IMR-90 (cell line): ENCODE data around the gene DCP1A. TPM values are rescaled to one million over a fixed set of nuclear protein-coding genes. Genes with fewer than 3 reads are reported as not detected.

ENCODE experiments used
- ATAC-seq: fragments of 200-7000 bp; cut with Tn5 transposase; 2 replicates; pipeline ENCODE4 v1.9.1; 2020; ENCODE audit warnings: low read depth, mild to moderate bottlenecking, moderate library complexity
- BruUV-seq: library from RNA; stranded (reverse); fragments of 400-500 nt; replicated peaks from 2 replicates; lab custom pipeline; 2021; lab: Mats Ljungman, UMichigan
- CTCF ChIA-PET: fragments of 300-600 bp; formaldehyde crosslinking; extraction: SDS; loops from one replicate; lab custom pipeline; 2021; ENCODE audit warnings: antibody characterized with exemption; lab: Yijun Ruan, JAX
- POLR2A ChIA-PET: fragments of 300-600 bp; sonication (Branson Sonifier 250); formaldehyde crosslinking; loops from one replicate; lab custom pipeline; 2022; ENCODE audit warnings: antibody characterized with exemption; ENCODE audit not compliant: unreplicated experiment; lab: Charles Lee
- DNase-seq: peaks from one replicate; pipeline ENCODE4 v3.0.0; 2013
- H2AFZ ChIP-seq: replicated peaks from 2 replicates; pipeline ENCODE3; 2013; ENCODE audit warnings: low read length, mild to moderate bottlenecking; ENCODE audit not compliant: poor library complexity
- H2AK5ac ChIP-seq: 2 replicates; pipeline ENCODE4 v1.6.1; 2013; ENCODE audit warnings: low read depth, low read length, inconsistent platforms
- H2AK9ac ChIP-seq: replicated peaks from 2 replicates; pipeline ENCODE3; 2013; ENCODE audit warnings: mild to moderate bottlenecking, low read depth, low read length, moderate library complexity; ENCODE audit not compliant: poor library complexity
- H2BK120ac ChIP-seq: 2 replicates; pipeline ENCODE4 v1.6.1; 2013; ENCODE audit warnings: low read depth, low read length, inconsistent platforms
- H2BK15ac ChIP-seq: 3 replicates; pipeline ENCODE4 v1.6.1; 2013; ENCODE audit warnings: low read depth, low read length, inconsistent platforms
- H2BK20ac ChIP-seq: 2 replicates; pipeline ENCODE4 v1.6.1; 2013; ENCODE audit warnings: low read depth, mild to moderate bottlenecking, inconsistent platforms, low read length, moderate library complexity
- H2BK5ac ChIP-seq: 2 replicates; pipeline ENCODE4 v1.6.1; 2013; ENCODE audit warnings: mild to moderate bottlenecking, low read depth, low read length, inconsistent platforms; ENCODE audit not compliant: poor library complexity, severe bottlenecking
- H3K14ac ChIP-seq: replicated peaks from 2 replicates; pipeline ENCODE4 v1.6.1; 2013; ENCODE audit warnings: low read depth, low read length, inconsistent platforms
- H3K18ac ChIP-seq: 2 replicates; pipeline ENCODE4 v1.6.1; 2013; ENCODE audit warnings: low read depth, low read length, control low read depth
- H3K23ac ChIP-seq: 2 replicates; pipeline ENCODE4 v1.6.1; 2013; ENCODE audit warnings: low read depth, low read length, inconsistent platforms
- H3K27ac ChIP-seq: 2 replicates; pipeline ENCODE4 v1.5.1; 2013; ENCODE audit warnings: mild to moderate bottlenecking, control low read depth, low read length; ENCODE audit not compliant: insufficient read depth
- H3K27me3 ChIP-seq: 2 replicates; pipeline ENCODE4 v1.6.1; 2013; ENCODE audit warnings: low read length; ENCODE audit not compliant: control insufficient read depth, insufficient read depth
- H3K36me3 ChIP-seq: 2 replicates; pipeline ENCODE4 v1.6.1; 2013; ENCODE audit warnings: low read length, mixed read lengths; ENCODE audit not compliant: control insufficient read depth, insufficient read depth
- H3K4ac ChIP-seq: 2 replicates; pipeline ENCODE4 v1.6.1; 2013; ENCODE audit warnings: low read depth, low read length, inconsistent platforms
- H3K4me1 ChIP-seq: 2 replicates; pipeline ENCODE4 v1.6.1; 2013; ENCODE audit warnings: low read length, mixed read lengths; ENCODE audit not compliant: control insufficient read depth, insufficient read depth
- H3K4me2 ChIP-seq: 2 replicates; pipeline ENCODE4 v1.6.1; 2013; ENCODE audit warnings: low read depth, mild to moderate bottlenecking, control low read depth, low read length, moderate library complexity
- H3K4me3 ChIP-seq: 2 replicates; pipeline ENCODE4 v1.5.1; 2013; ENCODE audit warnings: low read depth, mild to moderate bottlenecking, control low read depth, low read length, moderate library complexity; ENCODE audit not compliant: insufficient read depth
- H3K56ac ChIP-seq: 2 replicates; pipeline ENCODE4 v1.6.1; 2013; ENCODE audit warnings: low read length, inconsistent platforms; ENCODE audit not compliant: insufficient read depth; ENCODE audit errors: extremely low read depth
- H3K79me1 ChIP-seq, 2 experiments: 2 replicates each; pipeline ENCODE4 v1.6.1; 2013; ENCODE audit warnings: low read length in 2 of 2, inconsistent platforms in 1 of 2, low read depth in 1 of 2
- H3K9ac ChIP-seq: 2 replicates; pipeline ENCODE4 v1.6.1; 2013; ENCODE audit warnings: low read depth, low read length, control low read depth
- H3K9me1 ChIP-seq: 2 replicates; pipeline ENCODE4 v1.6.1; 2013; ENCODE audit warnings: low read length, inconsistent platforms; ENCODE audit not compliant: insufficient read depth
- H3K9me3 ChIP-seq: 2 replicates; pipeline ENCODE4 v1.6.1; 2013; ENCODE audit warnings: low read length; ENCODE audit not compliant: control insufficient read depth, insufficient read depth
- H4K20me1 ChIP-seq: 2 replicates; pipeline ENCODE4 v1.6.1; 2013; ENCODE audit warnings: low read length, inconsistent platforms; ENCODE audit not compliant: insufficient read depth
- H4K5ac ChIP-seq: 2 replicates; pipeline ENCODE4 v1.6.1; 2013; ENCODE audit warnings: mild to moderate bottlenecking, low read depth, low read length, control low read depth
- H4K8ac ChIP-seq, 2 experiments: 2 replicates each; pipeline ENCODE4 v1.6.1; 2013; ENCODE audit warnings: low read depth in 2 of 2, low read length in 2 of 2, control low read depth in 1 of 2, inconsistent platforms in 1 of 2
- H4K91ac ChIP-seq: 2 replicates; pipeline ENCODE4 v1.6.1; 2013; ENCODE audit warnings: low read depth, low read length, inconsistent platforms; ENCODE audit not compliant: insufficient read depth
- WGBS, 2 experiments: methylation state at CpG; one replicate each; pipeline versions ENCODE4 v1.1.5 to v1.1.7; 2013; ENCODE audit warnings: missing lambda C conversion rate in 2 of 2; ENCODE audit not compliant: insufficient read length in 1 of 2; ENCODE audit errors: extremely low coverage in 2 of 2; 5-methylcytosine and 5-hydroxymethylcytosine counted together
- dilution Hi-C: fragments of 300-500 bp; cut with HindIII; formaldehyde crosslinking; loops from one replicate; pipeline ENCODE4 v1.14.3; 2018; ENCODE audit warnings: low sequenced_read_pairs; ENCODE audit not compliant: unreplicated experiment
- in situ Hi-C: fragments of 300-500 bp; cut with MboI; formaldehyde crosslinking; loops from 3 replicates; pipeline ENCODE4 v1.14.3; 2019; ENCODE audit warnings: low sequenced_read_pairs, inconsistent platforms, mixed read lengths
- intact Hi-C: fragments of 100-400 bp; cut with micrococcal nuclease; formaldehyde crosslinking; loops from 2 replicates; pipeline ENCODE4 v1.10.0; 2022
- polyA plus RNA-seq, 3 experiments: library from polyadenylated mRNA; depleted of rRNA; stranded (reverse); fragments of >200 nt; gene quantifications; 2 replicates each; pipeline ENCODE4 v1.2.3, GENCODE V29; 2012; ENCODE audit warnings: low replicate concordance in 1 of 3
- total RNA-seq: library from RNA; depleted of rRNA; stranded (reverse); fragments of >200 nt; gene quantifications from 2 replicates; pipeline ENCODE4 v1.2.3, GENCODE V29; 2012
- TF ChIP-seq, protein P1 (sequence below): conservative IDR thresholded peaks from 2 replicates; pipeline ENCODE4 v1.5.1; 2012; ENCODE audit warnings: mild to moderate bottlenecking, low read depth, low read length, improper control_type of control experiment

Gene DCP1A
- total and polyA plus RNA-seq, 2 of the 4 experiments (the other 2 are of a cell fraction), result 13.2 to 30.1 TPM

GRCh38 chr3:53244271-53244670 is 103.1 kb downstream of the DCP1A start:
- intact Hi-C loops, result no loop called here
- no peak overlapping the region for H3K9ac ChIP-seq
- POLR2A ChIA-PET, result no interaction called here
- H3K4ac ChIP-seq, result no peak overlapping the region
- H2BK15ac ChIP-seq, result no peak overlapping the region
- peaks cover 18% of the 10 kb centered on the region for H3K4me1 ChIP-seq
- H2AFZ ChIP-seq, result no peak overlapping the region
- no peak overlapping the region for H2BK5ac ChIP-seq
- H3K14ac ChIP-seq, result no peak overlapping the region; the same call in 1 of the 2 replicates
- WGBS, 2 experiments, result no CpG with 5 or more reads among the region's 8 CpGs
- no peak overlapping the region for H3K4me3 ChIP-seq
- peaks cover 10 to 67% of the 10 kb centered on the region in 2 experiments; a peak in 3 of 4 replicates for H3K79me1 ChIP-seq
- in situ Hi-C loops, result no loop called here
- peaks cover 44% of the 10 kb centered on the region for H3K36me3 ChIP-seq
- CTCF ChIA-PET, result no interaction called here
- H4K91ac ChIP-seq, result no peak overlapping the region
- peaks cover 93% of the 10 kb centered on the region for H4K20me1 ChIP-seq
- peak overlapping the region; percentile 51 for H3K23ac ChIP-seq
- H2BK120ac ChIP-seq, result no peak overlapping the region
- H4K5ac ChIP-seq, result no peak overlapping the region
- no peak overlapping the region for H2BK20ac ChIP-seq
- dilution Hi-C loops, result no loop called here
- no peak overlapping the region; the same call in 1 of the 2 replicates for H2AK5ac ChIP-seq
- BruUV-seq, result no TSS peak
- H4K8ac ChIP-seq, result no peak overlapping the region
- H3K9me1 ChIP-seq, result peaks cover 14% of the 10 kb centered on the region
- no peak overlapping the region for H2AK9ac ChIP-seq
- no peaks in the 10 kb centered on the region for H3K9me3 ChIP-seq
- H3K27ac ChIP-seq, result no peak overlapping the region
- no peak overlapping the region for H3K56ac ChIP-seq
- ATAC-seq, result no peak
- no peak for DNase-seq
- TF ChIP-seq, protein P1, sequence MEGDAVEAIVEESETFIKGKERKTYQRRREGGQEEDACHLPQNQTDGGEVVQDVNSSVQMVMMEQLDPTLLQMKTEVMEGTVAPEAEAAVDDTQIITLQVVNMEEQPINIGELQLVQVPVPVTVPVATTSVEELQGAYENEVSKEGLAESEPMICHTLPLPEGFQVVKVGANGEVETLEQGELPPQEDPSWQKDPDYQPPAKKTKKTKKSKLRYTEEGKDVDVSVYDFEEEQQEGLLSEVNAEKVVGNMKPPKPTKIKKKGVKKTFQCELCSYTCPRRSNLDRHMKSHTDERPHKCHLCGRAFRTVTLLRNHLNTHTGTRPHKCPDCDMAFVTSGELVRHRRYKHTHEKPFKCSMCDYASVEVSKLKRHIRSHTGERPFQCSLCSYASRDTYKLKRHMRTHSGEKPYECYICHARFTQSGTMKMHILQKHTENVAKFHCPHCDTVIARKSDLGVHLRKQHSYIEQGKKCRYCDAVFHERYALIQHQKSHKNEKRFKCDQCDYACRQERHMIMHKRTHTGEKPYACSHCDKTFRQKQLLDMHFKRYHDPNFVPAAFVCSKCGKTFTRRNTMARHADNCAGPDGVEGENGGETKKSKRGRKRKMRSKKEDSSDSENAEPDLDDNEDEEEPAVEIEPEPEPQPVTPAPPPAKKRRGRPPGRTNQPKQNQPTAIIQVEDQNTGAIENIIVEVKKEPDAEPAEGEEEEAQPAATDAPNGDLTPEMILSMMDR, result no peak
- H3K4me2 ChIP-seq, result no peak overlapping the region
- no peaks in the 10 kb centered on the region for H3K27me3 ChIP-seq
- no peak overlapping the region for H3K18ac ChIP-seq
